Measurements from ENCODE around the gene IL18R1.

DNA sequence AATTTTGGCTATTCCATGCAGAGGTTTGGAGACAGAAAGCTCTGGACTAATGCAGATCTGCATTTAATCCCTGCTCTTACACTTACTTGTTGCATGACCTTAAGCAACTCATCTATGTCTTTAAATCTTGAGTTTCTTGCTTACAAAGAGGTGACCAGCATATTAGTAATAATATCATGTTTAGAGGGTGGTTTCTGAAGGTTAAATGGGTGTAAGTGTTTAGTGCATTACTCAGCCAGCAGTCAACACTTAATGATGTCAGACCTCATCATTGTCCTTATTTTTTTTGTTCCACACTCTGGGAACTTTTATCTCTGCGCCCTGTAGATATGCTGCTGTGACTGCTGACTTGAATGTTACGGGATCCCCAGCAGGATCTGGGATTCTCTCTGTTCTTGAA is 42.6 kb upstream of the IL18R1 start:
- TF ChIP-seq, protein P1, sequence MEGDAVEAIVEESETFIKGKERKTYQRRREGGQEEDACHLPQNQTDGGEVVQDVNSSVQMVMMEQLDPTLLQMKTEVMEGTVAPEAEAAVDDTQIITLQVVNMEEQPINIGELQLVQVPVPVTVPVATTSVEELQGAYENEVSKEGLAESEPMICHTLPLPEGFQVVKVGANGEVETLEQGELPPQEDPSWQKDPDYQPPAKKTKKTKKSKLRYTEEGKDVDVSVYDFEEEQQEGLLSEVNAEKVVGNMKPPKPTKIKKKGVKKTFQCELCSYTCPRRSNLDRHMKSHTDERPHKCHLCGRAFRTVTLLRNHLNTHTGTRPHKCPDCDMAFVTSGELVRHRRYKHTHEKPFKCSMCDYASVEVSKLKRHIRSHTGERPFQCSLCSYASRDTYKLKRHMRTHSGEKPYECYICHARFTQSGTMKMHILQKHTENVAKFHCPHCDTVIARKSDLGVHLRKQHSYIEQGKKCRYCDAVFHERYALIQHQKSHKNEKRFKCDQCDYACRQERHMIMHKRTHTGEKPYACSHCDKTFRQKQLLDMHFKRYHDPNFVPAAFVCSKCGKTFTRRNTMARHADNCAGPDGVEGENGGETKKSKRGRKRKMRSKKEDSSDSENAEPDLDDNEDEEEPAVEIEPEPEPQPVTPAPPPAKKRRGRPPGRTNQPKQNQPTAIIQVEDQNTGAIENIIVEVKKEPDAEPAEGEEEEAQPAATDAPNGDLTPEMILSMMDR (IDR thresholded peaks at IDR 0.05), result no peak
- TF ChIP-seq, protein P2, sequence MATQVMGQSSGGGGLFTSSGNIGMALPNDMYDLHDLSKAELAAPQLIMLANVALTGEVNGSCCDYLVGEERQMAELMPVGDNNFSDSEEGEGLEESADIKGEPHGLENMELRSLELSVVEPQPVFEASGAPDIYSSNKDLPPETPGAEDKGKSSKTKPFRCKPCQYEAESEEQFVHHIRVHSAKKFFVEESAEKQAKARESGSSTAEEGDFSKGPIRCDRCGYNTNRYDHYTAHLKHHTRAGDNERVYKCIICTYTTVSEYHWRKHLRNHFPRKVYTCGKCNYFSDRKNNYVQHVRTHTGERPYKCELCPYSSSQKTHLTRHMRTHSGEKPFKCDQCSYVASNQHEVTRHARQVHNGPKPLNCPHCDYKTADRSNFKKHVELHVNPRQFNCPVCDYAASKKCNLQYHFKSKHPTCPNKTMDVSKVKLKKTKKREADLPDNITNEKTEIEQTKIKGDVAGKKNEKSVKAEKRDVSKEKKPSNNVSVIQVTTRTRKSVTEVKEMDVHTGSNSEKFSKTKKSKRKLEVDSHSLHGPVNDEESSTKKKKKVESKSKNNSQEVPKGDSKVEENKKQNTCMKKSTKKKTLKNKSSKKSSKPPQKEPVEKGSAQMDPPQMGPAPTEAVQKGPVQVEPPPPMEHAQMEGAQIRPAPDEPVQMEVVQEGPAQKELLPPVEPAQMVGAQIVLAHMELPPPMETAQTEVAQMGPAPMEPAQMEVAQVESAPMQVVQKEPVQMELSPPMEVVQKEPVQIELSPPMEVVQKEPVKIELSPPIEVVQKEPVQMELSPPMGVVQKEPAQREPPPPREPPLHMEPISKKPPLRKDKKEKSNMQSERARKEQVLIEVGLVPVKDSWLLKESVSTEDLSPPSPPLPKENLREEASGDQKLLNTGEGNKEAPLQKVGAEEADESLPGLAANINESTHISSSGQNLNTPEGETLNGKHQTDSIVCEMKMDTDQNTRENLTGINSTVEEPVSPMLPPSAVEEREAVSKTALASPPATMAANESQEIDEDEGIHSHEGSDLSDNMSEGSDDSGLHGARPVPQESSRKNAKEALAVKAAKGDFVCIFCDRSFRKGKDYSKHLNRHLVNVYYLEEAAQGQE (IDR thresholded peaks at IDR 0.05; ENCODE audit: insufficient read depth in 1 of 2, low read depth in 2 of 2, low read length in 1 of 2), result no peak
- TF ChIP-seq SIN3A (IDR thresholded peaks at IDR 0.05; ENCODE audit: borderline replicate concordance, insufficient read depth, low read depth, low read length), result no peak
